ENCODE results near the gene HTR3C.

GRCh38 chr3:184062637-184063036 is 9.8 kb downstream of the HTR3C start:
- no peak for TF ChIP-seq GATA2 (IDR thresholded peaks at IDR 0.05; ENCODE audit: low read depth, low read length)
- TF ChIP-seq GATA3 (IDR thresholded peaks at IDR 0.05; ENCODE audit: low read depth, low read length) = no peak

Measured in SH-SY5Y (cell line).